ENCODE data around the gene SYNJ2BP.

SYNJ2BP gene

GRCh38 chr14:70398280-70398679 lies 18.6 kb downstream of the SYNJ2BP start:
- TF ChIP-seq GATA2 (IDR thresholded peaks at IDR 0.05; ENCODE audit: low read depth, low read length): no peak
- TF ChIP-seq GATA3 (IDR thresholded peaks at IDR 0.05; ENCODE audit: low read depth, low read length): no peak

DNA sequence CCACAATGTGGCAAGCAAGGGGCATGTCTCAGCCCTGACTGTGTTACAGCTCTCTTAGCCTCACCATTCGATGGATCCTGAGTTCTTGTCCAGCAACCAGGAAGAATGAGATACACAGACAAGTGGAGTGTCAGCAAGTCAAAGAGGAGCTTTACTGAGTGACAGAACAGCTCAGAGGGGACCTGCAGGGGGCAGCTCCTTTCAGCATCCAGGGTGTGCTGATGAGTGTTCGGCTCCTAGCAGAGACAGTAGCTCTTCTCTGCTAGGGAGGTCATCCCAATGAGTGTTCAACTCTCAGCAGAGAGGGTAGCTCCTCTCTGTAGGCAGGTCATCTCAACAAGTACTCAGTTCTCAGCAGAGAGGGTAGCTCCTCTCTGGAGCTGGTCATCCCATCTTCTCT lies 19.1 kb downstream of the SYNJ2BP start:
- no peak for TF ChIP-seq GATA2 (IDR thresholded peaks at IDR 0.05; ENCODE audit: low read depth, low read length)
- no peak for TF ChIP-seq GATA3 (IDR thresholded peaks at IDR 0.05; ENCODE audit: low read depth, low read length)

GRCh38 chr14:70394674-70395306 lies 22.1 kb downstream of the SYNJ2BP start:
- TF ChIP-seq GATA2 (IDR thresholded peaks at IDR 0.05; ENCODE audit: low read depth, low read length) (no peak), GATA3 (IDR thresholded peaks at IDR 0.05; ENCODE audit: low read depth, low read length) (no peak)

DNA sequence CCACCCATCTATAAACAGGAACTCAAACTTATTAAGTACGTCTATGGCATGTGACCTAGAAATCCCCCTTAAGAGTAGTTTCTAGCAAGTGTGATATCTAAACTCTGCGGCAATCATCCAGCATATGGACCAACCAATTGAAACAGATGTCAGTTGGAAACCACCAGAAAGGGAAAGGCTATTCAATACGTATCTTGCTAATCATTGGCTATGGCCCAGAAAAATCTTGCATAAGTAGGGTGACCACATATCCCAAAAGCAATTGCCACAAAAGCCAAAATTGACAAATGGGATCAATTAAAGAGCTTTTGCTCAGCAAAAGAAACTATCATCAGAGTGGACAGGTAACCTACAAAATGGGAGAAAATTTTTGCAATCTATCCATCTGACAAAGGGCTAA lies 24.2 kb downstream of the SYNJ2BP start:
- TF ChIP-seq GATA3 (IDR thresholded peaks at IDR 0.05; ENCODE audit: low read depth, low read length) (no peak), GATA2 (IDR thresholded peaks at IDR 0.05; ENCODE audit: low read depth, low read length) (no peak)

GRCh38 chr14:70391493-70392391 lies 25.1 kb downstream of the SYNJ2BP start:
- TF ChIP-seq GATA2 (IDR thresholded peaks at IDR 0.05; ENCODE audit: low read depth, low read length) (no peak), GATA3 (IDR thresholded peaks at IDR 0.05; ENCODE audit: low read depth, low read length) (no peak)

GRCh38 chr14:70382536-70382935 lies 34.4 kb downstream of the SYNJ2BP start:
- no peak for TF ChIP-seq GATA2 (IDR thresholded peaks at IDR 0.05; ENCODE audit: low read depth, low read length)
- TF ChIP-seq GATA3 (IDR thresholded peaks at IDR 0.05; ENCODE audit: low read depth, low read length): no peak

- TF ChIP-seq GATA3 (IDR thresholded peaks at IDR 0.05; ENCODE audit: low read depth, low read length) (no peak), GATA2 (IDR thresholded peaks at IDR 0.05; ENCODE audit: low read depth, low read length) (no peak)
Measured at GRCh38 chr14:70380824-70381223, 36.1 kb downstream of the SYNJ2BP start.

DNA sequence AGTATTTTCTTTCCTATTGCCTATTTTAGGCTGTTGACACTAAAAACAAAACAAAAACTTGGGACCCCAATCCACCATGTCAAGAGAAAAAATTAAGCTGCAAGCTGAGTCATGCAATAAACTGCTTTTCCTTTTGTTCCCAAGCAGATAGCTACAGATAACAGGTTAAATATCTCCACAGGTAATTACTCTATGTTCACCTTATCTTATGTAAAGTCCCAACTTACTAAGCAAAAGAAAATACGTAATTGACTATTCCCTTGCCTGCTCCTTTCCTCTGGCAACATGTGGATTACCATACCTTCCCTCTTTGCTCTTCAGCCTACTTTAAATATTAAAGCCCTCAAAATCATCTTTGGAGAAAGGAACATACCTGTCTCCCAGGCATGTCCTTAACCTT lies 38.2 kb downstream of the SYNJ2BP start:
- TF ChIP-seq GATA3 (IDR thresholded peaks at IDR 0.05; ENCODE audit: low read depth, low read length): no peak
- no peak for TF ChIP-seq GATA2 (IDR thresholded peaks at IDR 0.05; ENCODE audit: low read depth, low read length)

Data from SH-SY5Y (cell line).